ENCODE measurements around the gene IL27RA. TPM values are rescaled to one million over a fixed set of nuclear protein-coding genes. Genes with fewer than 3 reads are reported as not detected.
"Not testable (repeated sequence)": the region's sequence is repeated elsewhere in the genome, so short reads cannot be mapped to it uniquely, and the experiment has no call there.

IL27RA gene
- total RNA-seq, 6 experiments from 2014 or later: 4.7 to 6.1 (median 5.1) TPM

GRCh38 chr19:14006085-14006765 lies 25.3 kb upstream of the IL27RA start, which contains the start of gene RFX1:
RFX1 (minus strand) TSS chr19:14006320; CDS start chr19:13993843, 12,477 bp downstream.
- Mint-ChIP-seq H3K4me3 (peak within 1 kb of the TSS; percentile 97), H3K4me1 (ENCODE audit: low read depth) (peaks cover 17% of the 10 kb centered on the region), H3K9me3 (no peaks in the 10 kb centered on the region), H3K27ac (peak within 1 kb of the TSS; percentile 100), H3K36me3 (ENCODE audit: low read depth) (no peaks in the 10 kb centered on the region), H3K27me3 (ENCODE audit: insufficient read depth) (peaks cover 3% of the 10 kb centered on the region; the same call in 1 of the 2 replicates)
- DNase-seq: peak; percentile 100
- no peak for TF ChIP-seq CTCF (IDR thresholded peaks at IDR 0.05)

GRCh38 chr19:14006766-14007562 lies 24.6 kb upstream of the IL27RA start:
- Mint-ChIP-seq H3K4me1 (ENCODE audit: low read depth) (peaks cover 17% of the 10 kb centered on the region), H3K36me3 (ENCODE audit: low read depth) (no peaks in the 10 kb centered on the region), H3K27ac (peak overlapping the region; percentile 100), H3K27me3 (ENCODE audit: insufficient read depth) (peaks cover 3% of the 10 kb centered on the region; the same call in 1 of the 2 replicates), H3K4me3 (peak overlapping the region; percentile 97), H3K9me3 (no peaks in the 10 kb centered on the region)
- no peak for DNase-seq
- no peak for TF ChIP-seq CTCF (IDR thresholded peaks at IDR 0.05)

GRCh38 chr19:14012378-14012915 lies 19.1 kb upstream of the IL27RA start:
- H3K36me3 Mint-ChIP-seq (ENCODE audit: low read depth): no peaks in the 10 kb centered on the region
- no peak for TF ChIP-seq CTCF (IDR thresholded peaks at IDR 0.05)
- DNase-seq: no peak
- no peaks in the 10 kb centered on the region for H3K9me3 Mint-ChIP-seq
- no peak overlapping the region for H3K4me3 Mint-ChIP-seq
- no peak overlapping the region for H3K27ac Mint-ChIP-seq
- peaks cover 3% of the 10 kb centered on the region; the same call in 1 of the 2 replicates for H3K27me3 Mint-ChIP-seq (ENCODE audit: insufficient read depth)
- peaks cover 9% of the 10 kb centered on the region for H3K4me1 Mint-ChIP-seq (ENCODE audit: low read depth)

GRCh38 chr19:14015524-14016035 lies 16.0 kb upstream of the IL27RA start:
- H3K9me3 Mint-ChIP-seq: no peaks in the 10 kb centered on the region
- H3K4me3 Mint-ChIP-seq: no peak overlapping the region
- TF ChIP-seq CTCF (IDR thresholded peaks at IDR 0.05): no peak

GRCh38 chr19:14019100-14019499 lies 12.5 kb upstream of the IL27RA start:
- H3K27me3 Mint-ChIP-seq (ENCODE audit: insufficient read depth): no peaks in the 10 kb centered on the region; the same call in 1 of the 2 replicates

More at GRCh38 chr19:14015524-14016035, 16.0 kb upstream of the IL27RA start:
- Mint-ChIP-seq H3K36me3 (ENCODE audit: low read depth) (no peaks in the 10 kb centered on the region), H3K27ac (no peak overlapping the region), H3K4me1 (ENCODE audit: low read depth) (peaks cover 9% of the 10 kb centered on the region), H3K27me3 (ENCODE audit: insufficient read depth) (no peaks in the 10 kb centered on the region; the same call in 1 of the 2 replicates)
- no peak for DNase-seq

GRCh38 chr19:14019739-14020138 lies 11.8 kb upstream of the IL27RA start:
- H3K4me3 Mint-ChIP-seq; DNase-seq; H3K27ac Mint-ChIP-seq; H3K9me3 Mint-ChIP-seq; H3K27me3 Mint-ChIP-seq (ENCODE audit: insufficient read depth); H3K36me3 Mint-ChIP-seq (ENCODE audit: low read depth): not testable (repeated sequence)
- peaks cover 11% of the 10 kb centered on the region for H3K4me1 Mint-ChIP-seq (ENCODE audit: low read depth)

More at GRCh38 chr19:14019100-14019499, 12.5 kb upstream of the IL27RA start:
- no peaks in the 10 kb centered on the region for H3K9me3 Mint-ChIP-seq
- no peaks in the 10 kb centered on the region for H3K36me3 Mint-ChIP-seq (ENCODE audit: low read depth)
- H3K4me3 Mint-ChIP-seq: no peak overlapping the region
- peaks cover 11% of the 10 kb centered on the region for H3K4me1 Mint-ChIP-seq (ENCODE audit: low read depth)
- H3K27ac Mint-ChIP-seq: no peak overlapping the region
- no peak for TF ChIP-seq CTCF (IDR thresholded peaks at IDR 0.05)
- no peak for DNase-seq

All from HFFc6 (cell line).